Neural progenitor cell (in vitro differentiated cells): ENCODE results near the gene NIFK. TPM values are rescaled to one million over a fixed set of nuclear protein-coding genes. Genes with fewer than 3 reads are reported as not detected.
A peak's percentile ranks its signal among the peaks of the same experiment; 100 is the strongest.

Source experiments
- DNase-seq: peaks from one replicate; pipeline ENCODE4 v3.0.0-alpha.2; 2016; ENCODE audit warnings: low spot score
- H2AFZ ChIP-seq: fragments of 200-600 bp; sonication (generic); replicated peaks from 2 replicates; pipeline ENCODE4 v1.6.1; 2016; ENCODE audit warnings: antibody characterized with exemption
- H3F3A ChIP-seq: fragments of 200-600 bp; sonication (generic); 2 replicates; pipeline ENCODE4 v1.6.1; 2016; ENCODE audit warnings: antibody characterized with exemption, low read depth
- H3K27ac ChIP-seq: fragments of 200-600 bp; sonication (generic); 2 replicates; pipeline ENCODE4 v1.5.1; 2016; ENCODE audit warnings: mild to moderate bottlenecking
- H3K27me3 ChIP-seq: fragments of 200-600 bp; sonication (generic); 2 replicates; pipeline ENCODE4 v1.6.1; 2016; ENCODE audit warnings: mild to moderate bottlenecking, moderate library complexity
- H3K36me3 ChIP-seq: fragments of 200-600 bp; sonication (generic); 2 replicates; pipeline ENCODE4 v1.5.1; 2016
- H3K4me1 ChIP-seq: fragments of 200-600 bp; sonication (generic); 2 replicates; pipeline ENCODE4 v1.6.1; 2016; ENCODE audit warnings: mixed run types
- H3K4me2 ChIP-seq: fragments of 200-600 bp; sonication (generic); 2 replicates; pipeline ENCODE4 v1.6.1; 2016
- H3K4me3 ChIP-seq: fragments of 200-600 bp; sonication (generic); 2 replicates; pipeline ENCODE4 v1.5.1; 2016
- H3K79me2 ChIP-seq: fragments of 200-600 bp; sonication (generic); 2 replicates; pipeline ENCODE4 v1.6.1; 2016; ENCODE audit warnings: low read depth
- H3K9ac ChIP-seq: fragments of 200-600 bp; sonication (generic); 2 replicates; pipeline ENCODE4 v1.6.1; 2016
- H3K9me3 ChIP-seq: fragments of 200-600 bp; sonication (generic); 2 replicates; pipeline ENCODE4 v1.5.1; 2016; ENCODE audit warnings: low read depth
- H4K20me1 ChIP-seq: fragments of 200-600 bp; sonication (generic); 2 replicates; pipeline ENCODE4 v1.6.1; 2016; ENCODE audit warnings: low read depth
- H3K27ac Mint-ChIP-seq: 3 replicates; pipeline ENCODE4 v1.8.0; 2021; ENCODE audit warnings: mixed read lengths
- H3K27me3 Mint-ChIP-seq: 2 replicates; pipeline ENCODE4 v1.8.0; 2022; ENCODE audit warnings: low read depth, mild to moderate bottlenecking, inconsistent platforms, moderate library complexity, mixed read lengths; ENCODE audit not compliant: insufficient read depth
- H3K36me3 Mint-ChIP-seq: 3 replicates; pipeline ENCODE4 v1.8.0; 2021; ENCODE audit warnings: mixed read lengths
- H3K4me1 Mint-ChIP-seq: 3 replicates; pipeline ENCODE4 v1.8.0; 2021; ENCODE audit warnings: mixed read lengths
- H3K4me3 Mint-ChIP-seq: 3 replicates; pipeline ENCODE4 v1.8.0; 2021; ENCODE audit warnings: mild to moderate bottlenecking, moderate library complexity, mixed read lengths
- H3K9me3 Mint-ChIP-seq: 3 replicates; pipeline ENCODE4 v1.8.0; 2020; ENCODE audit warnings: mixed read lengths
- EZH2 ChIP-seq: fragments of 200-600 bp; sonication (generic); IDR thresholded peaks from 2 replicates; pipeline ENCODE4 v1.6.1; 2017; ENCODE audit warnings: antibody characterized with exemption, mild to moderate bottlenecking, moderate library complexity
- EZH2phosphoT487 ChIP-seq: fragments of 200-600 bp; sonication (generic); IDR thresholded peaks from 2 replicates; pipeline ENCODE4 v1.6.1; 2017; ENCODE audit warnings: antibody characterized with exemption
- total RNA-seq: library from RNA; depleted of rRNA; stranded (reverse); fragments of >200 nt; gene quantifications from 2 replicates; pipeline ENCODE4 v1.2.3, GENCODE V29; 2015; ENCODE audit warnings: low replicate concordance
- TF ChIP-seq, protein P1 (sequence below): fragments of 200-600 bp; sonication (generic); IDR thresholded peaks from 2 replicates; pipeline ENCODE4 v1.5.1; 2017; ENCODE audit warnings: antibody characterized with exemption, mild to moderate bottlenecking

The NIFK gene
- total RNA-seq, 1 donor from 2014 or later = 126 TPM

DNA sequence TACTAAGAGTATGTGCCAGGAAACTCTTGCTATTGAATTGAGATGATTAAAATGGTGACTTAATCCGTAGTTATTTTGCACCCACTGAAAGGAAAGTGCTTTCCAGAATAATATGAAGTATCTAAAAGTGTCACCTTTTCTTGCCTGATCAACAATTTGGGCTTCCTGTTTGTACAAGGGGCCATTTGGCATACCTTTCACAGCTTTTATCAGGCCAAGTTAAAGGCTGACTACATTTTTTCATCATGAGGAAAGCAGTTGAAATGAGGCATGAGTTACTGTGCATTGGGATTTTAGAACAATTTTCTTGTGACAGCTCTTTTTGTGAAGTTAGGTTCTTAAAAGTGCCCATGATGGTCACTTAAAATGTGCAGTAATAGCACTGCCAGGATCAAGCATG is 29.9 kb upstream of the NIFK start:
- Histone ChIP-seq H4K20me1 (no peaks in the 10 kb centered on the region), H3K4me1 (no peaks in the 10 kb centered on the region), H3K27ac (no peak overlapping the region), H3K4me2 (no peak overlapping the region), H3K36me3 (peaks cover 20% of the 10 kb centered on the region), H2AFZ (no peak overlapping the region), H3K9ac (no peak overlapping the region), H3F3A (no peaks in the 10 kb centered on the region), H3K9me3 (no peaks in the 10 kb centered on the region), H3K4me3 (no peak overlapping the region), H3K27me3 (no peaks in the 10 kb centered on the region), H3K79me2 (no peaks in the 10 kb centered on the region)
- H3K4me1 Mint-ChIP-seq = peaks cover 4% of the 10 kb centered on the region
- peaks cover 29% of the 10 kb centered on the region for H3K36me3 Mint-ChIP-seq
- no peaks in the 10 kb centered on the region for H3K9me3 Mint-ChIP-seq
- H3K27ac Mint-ChIP-seq = no peak overlapping the region
- DNase-seq = no peak
- no peak overlapping the region for H3K4me3 Mint-ChIP-seq
- TF ChIP-seq, protein P1, sequence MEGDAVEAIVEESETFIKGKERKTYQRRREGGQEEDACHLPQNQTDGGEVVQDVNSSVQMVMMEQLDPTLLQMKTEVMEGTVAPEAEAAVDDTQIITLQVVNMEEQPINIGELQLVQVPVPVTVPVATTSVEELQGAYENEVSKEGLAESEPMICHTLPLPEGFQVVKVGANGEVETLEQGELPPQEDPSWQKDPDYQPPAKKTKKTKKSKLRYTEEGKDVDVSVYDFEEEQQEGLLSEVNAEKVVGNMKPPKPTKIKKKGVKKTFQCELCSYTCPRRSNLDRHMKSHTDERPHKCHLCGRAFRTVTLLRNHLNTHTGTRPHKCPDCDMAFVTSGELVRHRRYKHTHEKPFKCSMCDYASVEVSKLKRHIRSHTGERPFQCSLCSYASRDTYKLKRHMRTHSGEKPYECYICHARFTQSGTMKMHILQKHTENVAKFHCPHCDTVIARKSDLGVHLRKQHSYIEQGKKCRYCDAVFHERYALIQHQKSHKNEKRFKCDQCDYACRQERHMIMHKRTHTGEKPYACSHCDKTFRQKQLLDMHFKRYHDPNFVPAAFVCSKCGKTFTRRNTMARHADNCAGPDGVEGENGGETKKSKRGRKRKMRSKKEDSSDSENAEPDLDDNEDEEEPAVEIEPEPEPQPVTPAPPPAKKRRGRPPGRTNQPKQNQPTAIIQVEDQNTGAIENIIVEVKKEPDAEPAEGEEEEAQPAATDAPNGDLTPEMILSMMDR = no peak
- TF ChIP-seq EZH2 (no peak), EZH2phosphoT487 (no peak)
- no peaks in the 10 kb centered on the region for H3K27me3 Mint-ChIP-seq

- peaks cover 24% of the 10 kb centered on the region for H3K36me3 ChIP-seq
- peaks cover 28% of the 10 kb centered on the region for H3K36me3 Mint-ChIP-seq
Observed at GRCh38 chr2:121764681-121765228, 28.1 kb upstream of the NIFK start.

DNA sequence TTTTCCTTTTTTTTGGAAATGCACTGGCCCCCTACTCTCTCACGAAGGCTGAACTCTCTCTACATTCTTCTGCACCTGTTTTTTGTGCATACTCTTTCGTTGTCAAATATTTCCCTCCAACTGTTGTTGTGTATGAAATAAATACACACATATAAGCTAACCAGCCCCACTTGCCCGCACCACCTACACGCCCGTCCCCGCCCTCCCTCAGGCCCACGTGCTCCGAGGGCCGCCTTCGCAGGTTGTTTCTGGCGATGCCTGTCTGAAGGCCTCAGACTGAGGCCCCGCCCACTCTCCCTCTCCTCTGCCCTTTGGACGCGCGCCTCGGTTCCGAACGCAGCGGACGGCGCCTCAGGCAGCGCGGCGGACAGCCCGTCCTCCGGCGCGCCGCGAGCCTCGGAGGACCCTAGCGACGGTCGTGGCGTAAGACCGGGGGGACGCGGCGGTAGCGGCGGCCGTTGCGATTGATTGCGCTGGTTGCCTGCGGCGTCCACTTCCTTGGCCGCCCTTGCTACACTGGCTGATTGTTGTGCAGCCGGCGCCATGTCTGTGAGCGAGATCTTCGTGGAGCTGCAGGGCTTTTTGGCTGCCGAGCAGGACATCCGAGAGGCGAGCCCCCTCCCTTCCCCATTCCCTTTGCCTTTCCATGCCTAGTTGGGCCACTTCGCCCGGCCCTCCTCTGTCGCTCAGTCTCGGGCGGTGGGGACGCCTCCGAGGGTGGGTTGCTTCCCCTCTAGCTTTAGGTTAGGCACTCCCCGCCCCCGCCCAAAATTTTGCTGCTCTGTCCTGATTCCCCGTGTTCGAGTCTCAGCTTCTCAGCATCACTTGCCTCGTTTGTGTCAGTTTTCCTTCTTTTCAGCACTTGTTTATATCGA is 18.8 kb upstream of the NIFK start, which contains the start of gene TSN:
Gene TSN, plus strand, starts transcription at position 415 of the 875 bp plus-strand sequence. Its CDS starts 129 bp downstream, at position 544.
- DNase-seq = peak; percentile 100
- Histone ChIP-seq H3K4me3 (peak within 1 kb of the TSS; percentile 92), H3K4me2 (peak within 1 kb of the TSS; percentile 92), H3K27me3 (no peaks in the 10 kb centered on the region), H3K9me3 (no peaks in the 10 kb centered on the region), H3K27ac (peak within 1 kb of the TSS; percentile 91), H3K9ac (peak within 1 kb of the TSS; percentile 96), H2AFZ (peak within 1 kb of the TSS; percentile 60), H4K20me1 (peaks cover 5% of the 10 kb centered on the region), H3K4me1 (peaks cover 5% of the 10 kb centered on the region), H3K79me2 (peaks cover 59% of the 10 kb centered on the region), H3F3A (peaks cover 3% of the 10 kb centered on the region), H3K36me3 (peaks cover 10% of the 10 kb centered on the region)
- H3K9me3 Mint-ChIP-seq = no peaks in the 10 kb centered on the region
- H3K27me3 Mint-ChIP-seq = peaks cover 2% of the 10 kb centered on the region
- H3K4me3 Mint-ChIP-seq = peak within 1 kb of the TSS; percentile 89
- peaks cover 17% of the 10 kb centered on the region for H3K4me1 Mint-ChIP-seq
- H3K27ac Mint-ChIP-seq = peak within 1 kb of the TSS; percentile 25
- no peak for TF ChIP-seq EZH2
- no peaks in the 10 kb centered on the region for H3K36me3 Mint-ChIP-seq

More at GRCh38 chr2:121764681-121765228, 28.1 kb upstream of the NIFK start:
- Histone ChIP-seq H3K79me2 (peaks cover 16% of the 10 kb centered on the region), H4K20me1 (no peaks in the 10 kb centered on the region), H3K4me1 (no peaks in the 10 kb centered on the region), H2AFZ (no peak overlapping the region), H3F3A (no peaks in the 10 kb centered on the region), H3K9me3 (no peaks in the 10 kb centered on the region), H3K4me2 (no peak overlapping the region), H3K9ac (no peak overlapping the region), H3K27me3 (no peaks in the 10 kb centered on the region), H3K4me3 (no peak overlapping the region), H3K27ac (no peak overlapping the region)
- no peak for DNase-seq
- TF ChIP-seq EZH2 = no peak
- TF ChIP-seq, protein P1 = no peak
- TF ChIP-seq EZH2phosphoT487 = no peak
- no peaks in the 10 kb centered on the region for H3K4me1 Mint-ChIP-seq
- no peaks in the 10 kb centered on the region for H3K9me3 Mint-ChIP-seq
- H3K27ac Mint-ChIP-seq = no peak overlapping the region
- no peaks in the 10 kb centered on the region for H3K27me3 Mint-ChIP-seq
- H3K4me3 Mint-ChIP-seq = no peak overlapping the region
